Central memory CD8-positive, alpha-beta T cell (primary cell): Measurements from ENCODE around the gene CAMK1D.

Experiments
- ATAC-seq: fragments of 150-1000 bp; cut with Tn5 transposase; replicated peaks from 2 replicates; pipeline ENCODE4 v1.10.0; 2022; ENCODE audit warnings: mild to moderate bottlenecking, moderate FRiP score, moderate number of reproducible peaks; ENCODE audit not compliant: poor library complexity, severe bottlenecking; ENCODE audit errors: extremely low read depth
- DNase-seq, 2 donors: peaks; one replicate each; pipeline ENCODE4 v3.0.0; 2021; ENCODE audit warnings: low spot score in 2 of 2
- H3K27ac Mint-ChIP-seq: one replicate; pipeline ENCODE4 v1.8.0; 2022; ENCODE audit warnings: low read depth, mild to moderate bottlenecking, moderate library complexity, mixed read lengths
- H3K27me3 Mint-ChIP-seq: one replicate; pipeline ENCODE4 v1.8.0; 2022; ENCODE audit warnings: mixed read lengths
- H3K36me3 Mint-ChIP-seq: one replicate; pipeline ENCODE4 v1.8.0; 2022; ENCODE audit warnings: mild to moderate bottlenecking, moderate library complexity, mixed read lengths; ENCODE audit not compliant: insufficient read depth
- H3K4me1 Mint-ChIP-seq: one replicate; pipeline ENCODE4 v1.8.0; 2022; ENCODE audit warnings: mixed read lengths
- H3K4me3 Mint-ChIP-seq: one replicate; pipeline ENCODE4 v1.8.0; 2022; ENCODE audit warnings: mild to moderate bottlenecking, moderate library complexity, mixed read lengths
- H3K9me3 Mint-ChIP-seq: one replicate; pipeline ENCODE4 v1.8.0; 2022; ENCODE audit warnings: mixed read lengths

The CAMK1D gene

GRCh38 chr10:12699258-12699700, 349.9 kb downstream of the CAMK1D start:
- Mint-ChIP-seq H3K36me3 (peaks cover 2% of the 10 kb centered on the region), H3K27ac (no peak overlapping the region), H3K4me3 (no peak overlapping the region), H3K9me3 (no peaks in the 10 kb centered on the region), H3K4me1 (peaks cover 6% of the 10 kb centered on the region), H3K27me3 (no peaks in the 10 kb centered on the region)
- DNase-seq (no peak), ATAC-seq (no peak)

- Mint-ChIP-seq H3K27me3 (no peaks in the 10 kb centered on the region), H3K4me3 (no peak overlapping the region), H3K36me3 (peaks cover 2% of the 10 kb centered on the region)
Measured at GRCh38 chr10:12699781-12700556, 350.6 kb downstream of the CAMK1D start.

GRCh38 chr10:12700557-12700874, 351.2 kb downstream of the CAMK1D start:
- Mint-ChIP-seq H3K4me3 (no peak overlapping the region), H3K36me3 (peaks cover 2% of the 10 kb centered on the region), H3K27ac (no peak overlapping the region), H3K4me1 (peaks cover 6% of the 10 kb centered on the region), H3K9me3 (no peaks in the 10 kb centered on the region), H3K27me3 (no peaks in the 10 kb centered on the region)
- DNase-seq = no peak
- ATAC-seq = no peak

More at GRCh38 chr10:12699781-12700556, 350.6 kb downstream of the CAMK1D start:
- Mint-ChIP-seq H3K4me1 (peaks cover 6% of the 10 kb centered on the region), H3K27ac (no peak overlapping the region), H3K9me3 (no peaks in the 10 kb centered on the region)
- ATAC-seq (no peak), DNase-seq (no peak)

GRCh38 chr10:12701696-12702095, 352.3 kb downstream of the CAMK1D start:
- peaks cover 2% of the 10 kb centered on the region for H3K36me3 Mint-ChIP-seq
- H3K4me1 Mint-ChIP-seq = peaks cover 6% of the 10 kb centered on the region
- no peak overlapping the region for H3K27ac Mint-ChIP-seq
- no peak for DNase-seq
- ATAC-seq = no peak
- no peak overlapping the region for H3K4me3 Mint-ChIP-seq
- H3K9me3 Mint-ChIP-seq = no peaks in the 10 kb centered on the region
- H3K27me3 Mint-ChIP-seq = no peaks in the 10 kb centered on the region

GRCh38 chr10:12702215-12702770, 352.9 kb downstream of the CAMK1D start:
- Mint-ChIP-seq H3K27ac (no peak overlapping the region), H3K9me3 (no peaks in the 10 kb centered on the region), H3K4me1 (peaks cover 8% of the 10 kb centered on the region), H3K27me3 (no peaks in the 10 kb centered on the region), H3K4me3 (no peak overlapping the region), H3K36me3 (peaks cover 3% of the 10 kb centered on the region)
- ATAC-seq (no peak), DNase-seq (no peak)

- no peak overlapping the region for H3K4me3 Mint-ChIP-seq
- no peak for DNase-seq
- H3K4me1 Mint-ChIP-seq = peaks cover 11% of the 10 kb centered on the region
Measured at GRCh38 chr10:12703126-12703525, 353.8 kb downstream of the CAMK1D start.

GRCh38 chr10:12703813-12704212, 354.5 kb downstream of the CAMK1D start:
- Mint-ChIP-seq H3K4me1 (peaks cover 11% of the 10 kb centered on the region), H3K4me3 (no peak overlapping the region)
- DNase-seq = no peak

More at GRCh38 chr10:12703126-12703525, 353.8 kb downstream of the CAMK1D start:
- H3K27me3 Mint-ChIP-seq = no peaks in the 10 kb centered on the region
- H3K36me3 Mint-ChIP-seq = peaks cover 2% of the 10 kb centered on the region
- H3K27ac Mint-ChIP-seq = no peak overlapping the region
- no peaks in the 10 kb centered on the region for H3K9me3 Mint-ChIP-seq
- ATAC-seq = no peak

GRCh38 chr10:12704488-12704887, 355.1 kb downstream of the CAMK1D start:
- H3K9me3 Mint-ChIP-seq = no peaks in the 10 kb centered on the region
- H3K4me1 Mint-ChIP-seq = peaks cover 5% of the 10 kb centered on the region
- no peak overlapping the region for H3K27ac Mint-ChIP-seq
- no peaks in the 10 kb centered on the region for H3K27me3 Mint-ChIP-seq
- no peak overlapping the region for H3K4me3 Mint-ChIP-seq
- DNase-seq = no peak
- H3K36me3 Mint-ChIP-seq = peaks cover 2% of the 10 kb centered on the region
- no peak for ATAC-seq

More at GRCh38 chr10:12703813-12704212, 354.5 kb downstream of the CAMK1D start:
- Mint-ChIP-seq H3K36me3 (peaks cover 2% of the 10 kb centered on the region), H3K27ac (no peak overlapping the region), H3K27me3 (no peaks in the 10 kb centered on the region), H3K9me3 (no peaks in the 10 kb centered on the region)
- no peak for ATAC-seq

GRCh38 chr10:12705943-12706342, 356.6 kb downstream of the CAMK1D start:
- Mint-ChIP-seq H3K9me3 (no peaks in the 10 kb centered on the region), H3K27ac (no peak overlapping the region), H3K36me3 (peaks cover 3% of the 10 kb centered on the region), H3K4me3 (no peak overlapping the region), H3K27me3 (no peaks in the 10 kb centered on the region), H3K4me1 (peaks cover 7% of the 10 kb centered on the region)
- ATAC-seq (no peak), DNase-seq (no peak)

- no peak overlapping the region for H3K4me3 Mint-ChIP-seq
- no peaks in the 10 kb centered on the region for H3K9me3 Mint-ChIP-seq
- H3K27ac Mint-ChIP-seq = no peak overlapping the region
- DNase-seq (no peak), ATAC-seq (no peak)
- peaks cover 3% of the 10 kb centered on the region for H3K36me3 Mint-ChIP-seq
- H3K27me3 Mint-ChIP-seq = no peaks in the 10 kb centered on the region
- H3K4me1 Mint-ChIP-seq = peaks cover 12% of the 10 kb centered on the region
Measured at GRCh38 chr10:12707461-12708185, 358.3 kb downstream of the CAMK1D start.

GRCh38 chr10:12709000-12709401, 359.7 kb downstream of the CAMK1D start:
- peaks cover 3% of the 10 kb centered on the region for H3K36me3 Mint-ChIP-seq
- ATAC-seq (no peak), DNase-seq (no peak)
- H3K27ac Mint-ChIP-seq = no peak overlapping the region
- H3K4me3 Mint-ChIP-seq = no peak overlapping the region
- no peaks in the 10 kb centered on the region for H3K27me3 Mint-ChIP-seq
- H3K9me3 Mint-ChIP-seq = no peaks in the 10 kb centered on the region
- H3K4me1 Mint-ChIP-seq = peaks cover 12% of the 10 kb centered on the region

GRCh38 chr10:12709521-12709963, 360.2 kb downstream of the CAMK1D start:
- DNase-seq = no peak
- Mint-ChIP-seq H3K4me1 (peaks cover 12% of the 10 kb centered on the region), H3K27me3 (no peaks in the 10 kb centered on the region), H3K4me3 (no peak overlapping the region), H3K27ac (no peak overlapping the region), H3K9me3 (no peaks in the 10 kb centered on the region), H3K36me3 (peaks cover 3% of the 10 kb centered on the region)
- ATAC-seq = no peak

- DNase-seq (no peak), ATAC-seq (no peak)
- no peak overlapping the region for H3K27ac Mint-ChIP-seq
- no peak overlapping the region for H3K4me3 Mint-ChIP-seq
- peaks cover 12% of the 10 kb centered on the region for H3K4me1 Mint-ChIP-seq
- no peaks in the 10 kb centered on the region for H3K27me3 Mint-ChIP-seq
- H3K9me3 Mint-ChIP-seq = no peaks in the 10 kb centered on the region
- H3K36me3 Mint-ChIP-seq = peaks cover 3% of the 10 kb centered on the region
Measured at GRCh38 chr10:12710157-12710556, 360.8 kb downstream of the CAMK1D start.
